CD14-positive monocyte (primary cell): Measurements from ENCODE around the gene ZNF385A. TPM values are rescaled to one million over a fixed set of nuclear protein-coding genes. Genes with fewer than 3 reads are reported as not detected.

Source experiments
- DNase-seq, 3 donors: peaks; one replicate each; pipeline ENCODE4 v3.0.0-alpha.2; 2011 to 2022
- H2AFZ ChIP-seq: 2 replicates; pipeline ENCODE4 v1.6.0; 2012; ENCODE audit warnings: mild to moderate bottlenecking, low read depth, low read length, inconsistent platforms; ENCODE audit not compliant: insufficient read depth, poor library complexity, severe bottlenecking
- H3K27ac ChIP-seq, 2 donors: 1 replicate in 1 of 2; 2 replicates in 1 of 2; pipeline ENCODE4 v1.5.1; 2012 to 2013; ENCODE audit warnings: low read length in 2 of 2, control low read depth in 1 of 2, inconsistent platforms in 1 of 2, low read depth in 1 of 2, mild to moderate bottlenecking in 1 of 2
- H3K27me3 ChIP-seq, 2 donors: one replicate each; pipeline versions ENCODE4 v1.6.0 to v1.6.1; 2011 to 2013; ENCODE audit warnings: low read length in 2 of 2; ENCODE audit not compliant: control insufficient read depth in 2 of 2, insufficient read depth in 2 of 2
- H3K36me3 ChIP-seq, 2 donors: replicated peaks in 1 of 2; 1 replicate in 1 of 2; 2 replicates in 1 of 2; pipeline versions ENCODE4 v1.5.1 to v1.6.1; 2012 to 2013; ENCODE audit warnings: low read length in 2 of 2, control low read depth in 1 of 2, inconsistent platforms in 1 of 2, mild to moderate bottlenecking in 1 of 2; ENCODE audit not compliant: insufficient read depth in 2 of 2, control insufficient read depth in 1 of 2
- H3K4me1 ChIP-seq, 2 donors: 1 replicate in 1 of 2; 2 replicates in 1 of 2; pipeline versions ENCODE4 v1.5.1 to v1.6.1; 2012 to 2013; ENCODE audit warnings: low read length in 2 of 2, control low read depth in 1 of 2, inconsistent platforms in 1 of 2, mild to moderate bottlenecking in 1 of 2, moderate library complexity in 1 of 2; ENCODE audit not compliant: insufficient read depth in 2 of 2, control insufficient read depth in 1 of 2
- H3K4me2 ChIP-seq: replicated peaks from 2 replicates; pipeline ENCODE3; 2012; ENCODE audit warnings: low read length, moderate library complexity, mild to moderate bottlenecking; ENCODE audit not compliant: poor library complexity, severe bottlenecking; ENCODE audit errors: extremely low read depth
- H3K4me3 ChIP-seq, 3 experiments: fragments of 200-600 bp in 1 of 3; sonication (generic) in 1 of 3; replicated peaks in 1 of 3; 1 replicate in 2 of 3; 2 replicates in 1 of 3; pipeline ENCODE4 v1.5.1; 2011 to 2013; ENCODE audit warnings: low read length in 3 of 3, mild to moderate bottlenecking in 3 of 3, control low read depth in 2 of 3, low read depth in 2 of 3, inconsistent platforms in 1 of 3, moderate library complexity in 1 of 3
- H3K79me2 ChIP-seq: 2 replicates; pipeline ENCODE4 v1.6.0; 2012; ENCODE audit warnings: mild to moderate bottlenecking, control low read depth, inconsistent platforms, low read length, moderate library complexity; ENCODE audit not compliant: insufficient read depth
- H3K9ac ChIP-seq: 2 replicates; pipeline ENCODE4 v1.6.0; 2017; ENCODE audit warnings: low read length, mild to moderate bottlenecking; ENCODE audit not compliant: insufficient read depth, poor library complexity, severe bottlenecking
- H3K9me3 ChIP-seq, 2 donors: replicated peaks in 1 of 2; 1 replicate in 1 of 2; 2 replicates in 1 of 2; pipeline versions ENCODE4 v1.5.1 to v1.6.1; 2012 to 2013; ENCODE audit warnings: low read length in 2 of 2, control low read depth in 1 of 2; ENCODE audit not compliant: control insufficient read depth in 1 of 2, insufficient read depth in 1 of 2
- H4K20me1 ChIP-seq: 2 replicates; pipeline ENCODE4 v1.6.0; 2012; ENCODE audit warnings: mild to moderate bottlenecking, low read length, control low read depth, moderate library complexity; ENCODE audit not compliant: insufficient read depth
- H3K27ac Mint-ChIP-seq, 7 donors: one replicate each; pipeline ENCODE4 v1.8.0; 2020; ENCODE audit warnings: mild to moderate bottlenecking in 7 of 7, mixed read lengths in 7 of 7, moderate library complexity in 6 of 7, inconsistent platforms in 2 of 7
- H3K27me3 Mint-ChIP-seq, 3 donors: one replicate each; pipeline ENCODE4 v1.8.0; 2021 to 2022; ENCODE audit warnings: low read depth in 3 of 3, mild to moderate bottlenecking in 3 of 3, mixed read lengths in 3 of 3, moderate library complexity in 3 of 3, inconsistent platforms in 1 of 3
- H3K36me3 Mint-ChIP-seq, 2 donors: one replicate each; pipeline ENCODE4 v1.8.0; 2020; ENCODE audit warnings: mixed read lengths in 2 of 2, inconsistent platforms in 1 of 2, mild to moderate bottlenecking in 1 of 2
- H3K4me1 Mint-ChIP-seq: one replicate; pipeline ENCODE4 v1.8.0; 2020; ENCODE audit warnings: mild to moderate bottlenecking, mixed read lengths
- H3K4me3 Mint-ChIP-seq, 2 donors: one replicate each; pipeline ENCODE4 v1.8.0; 2020; ENCODE audit warnings: mild to moderate bottlenecking in 2 of 2, mixed read lengths in 2 of 2, moderate library complexity in 1 of 2
- H3K9me3 Mint-ChIP-seq, 7 donors: one replicate each; pipeline ENCODE4 v1.8.0; 2020 to 2022; ENCODE audit warnings: mixed read lengths in 7 of 7, mild to moderate bottlenecking in 6 of 7, moderate library complexity in 6 of 7, inconsistent platforms in 2 of 7
- WGBS: methylation state at CpG from one replicate; pipeline ENCODE4 v1.1.5; 2013; ENCODE audit warnings: missing lambda C conversion rate; ENCODE audit not compliant: insufficient coverage; 5-methylcytosine and 5-hydroxymethylcytosine counted together
- intact Hi-C, 2 donors: fragments of 100-400 bp; cut with micrococcal nuclease; formaldehyde crosslinking; loops; one replicate each; pipeline versions ENCODE4 v1.15.0 to v1.15.1; 2023
- polyA plus RNA-seq, 3 donors: library from polyadenylated mRNA; depleted of rRNA in 1 of 3; unstranded in 2 of 3; stranded (reverse) in 1 of 3; fragments of 300-500 nt in 2 of 3; fragments of >200 nt in 1 of 3; fragmentation: Illumina TruSeq in 2 of 3; gene quantifications; 1 replicate in 2 of 3; 2 replicates in 1 of 3; pipeline ENCODE4 v1.2.3, GENCODE V29; 2012 to 2021
- TF ChIP-seq, protein P1 (sequence below): fragments of 200-600 bp; IDR thresholded peaks from one replicate; pipeline ENCODE4 v1.8.0; 2022; ENCODE audit warnings: antibody characterized with exemption, mild to moderate bottlenecking

The ZNF385A gene
- polyA plus RNA-seq, 3 donors, result 53.9 to 97.6 (median 78.3) TPM

DNA sequence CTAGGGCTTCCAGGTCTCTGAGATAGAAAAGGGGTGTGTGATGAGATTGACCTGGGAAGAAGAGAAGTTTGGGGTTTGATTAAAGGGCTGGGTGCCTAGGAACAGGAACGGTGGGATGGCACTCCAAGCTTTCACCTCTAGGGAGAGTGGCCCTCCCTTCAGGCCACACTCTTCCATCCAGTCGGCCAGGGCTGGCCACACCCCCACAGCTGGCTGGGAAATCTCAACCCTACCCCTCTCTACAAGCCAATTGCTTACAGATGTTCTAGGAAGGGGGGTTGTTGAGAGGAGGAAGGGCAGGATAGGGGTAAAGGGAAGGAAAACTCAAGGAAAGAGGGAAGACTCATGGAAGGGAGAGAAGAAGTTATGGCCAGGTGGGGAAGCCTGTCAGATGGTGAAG, 41.2 kb upstream of the ZNF385A start:
- H3K9ac ChIP-seq, result no peak overlapping the region
- no peak overlapping the region for H3K4me3 ChIP-seq
- peaks cover 0 to 6% of the 10 kb centered on the region in 2 donors for H3K36me3 Mint-ChIP-seq
- no peaks in the 10 kb centered on the region for H4K20me1 ChIP-seq
- peaks cover 67% of the 10 kb centered on the region for H3K4me1 Mint-ChIP-seq
- no peaks in the 10 kb centered on the region for H3K79me2 ChIP-seq
- no peak for DNase-seq
- no peak overlapping the region for H2AFZ ChIP-seq
- peaks cover 0 to 4% (median 0%) of the 10 kb centered on the region in 7 donors for H3K9me3 Mint-ChIP-seq
- no peak overlapping the region for H3K4me3 Mint-ChIP-seq
- no peak overlapping the region for H3K4me2 ChIP-seq
- H3K36me3 ChIP-seq, result no peaks in the 10 kb centered on the region
- H3K27ac ChIP-seq, result no peak overlapping the region
- H3K27me3 ChIP-seq, result no peaks in the 10 kb centered on the region
- no CpG with 5 or more reads among the region's 2 CpGs for WGBS
- H3K27ac Mint-ChIP-seq, result peak overlapping the region in 3 of 7 donors; percentile 24 to 63 (median 37)
- no peaks in the 10 kb centered on the region for H3K9me3 ChIP-seq
- intact Hi-C loops, result no loop called here
- TF ChIP-seq, protein P1, sequence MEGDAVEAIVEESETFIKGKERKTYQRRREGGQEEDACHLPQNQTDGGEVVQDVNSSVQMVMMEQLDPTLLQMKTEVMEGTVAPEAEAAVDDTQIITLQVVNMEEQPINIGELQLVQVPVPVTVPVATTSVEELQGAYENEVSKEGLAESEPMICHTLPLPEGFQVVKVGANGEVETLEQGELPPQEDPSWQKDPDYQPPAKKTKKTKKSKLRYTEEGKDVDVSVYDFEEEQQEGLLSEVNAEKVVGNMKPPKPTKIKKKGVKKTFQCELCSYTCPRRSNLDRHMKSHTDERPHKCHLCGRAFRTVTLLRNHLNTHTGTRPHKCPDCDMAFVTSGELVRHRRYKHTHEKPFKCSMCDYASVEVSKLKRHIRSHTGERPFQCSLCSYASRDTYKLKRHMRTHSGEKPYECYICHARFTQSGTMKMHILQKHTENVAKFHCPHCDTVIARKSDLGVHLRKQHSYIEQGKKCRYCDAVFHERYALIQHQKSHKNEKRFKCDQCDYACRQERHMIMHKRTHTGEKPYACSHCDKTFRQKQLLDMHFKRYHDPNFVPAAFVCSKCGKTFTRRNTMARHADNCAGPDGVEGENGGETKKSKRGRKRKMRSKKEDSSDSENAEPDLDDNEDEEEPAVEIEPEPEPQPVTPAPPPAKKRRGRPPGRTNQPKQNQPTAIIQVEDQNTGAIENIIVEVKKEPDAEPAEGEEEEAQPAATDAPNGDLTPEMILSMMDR, result no peak
- H3K4me1 ChIP-seq, result peaks cover 35 to 58% of the 10 kb centered on the region in 2 donors
- H3K27me3 Mint-ChIP-seq, result peaks cover 2 to 13% (median 11%) of the 10 kb centered on the region in 3 donors

DNA sequence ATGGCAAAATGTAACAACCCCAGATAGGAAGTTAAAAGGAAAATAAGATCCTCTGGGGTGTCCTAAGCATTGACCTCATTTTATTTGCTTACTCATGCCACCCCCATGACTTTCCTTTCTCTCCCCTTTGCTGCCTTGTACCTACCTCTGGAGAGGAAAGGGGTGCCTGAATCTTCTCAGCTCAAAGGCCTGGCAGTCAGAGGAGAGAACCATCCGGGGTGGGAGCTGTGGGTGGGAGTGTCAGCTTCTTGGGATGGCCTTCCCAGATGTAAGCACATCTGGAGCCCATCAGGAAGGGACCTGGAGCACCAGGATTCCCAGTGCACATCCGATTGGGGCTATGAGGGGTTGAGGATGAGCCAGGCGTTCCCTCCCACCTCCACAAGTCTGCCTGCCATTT, 39.7 kb upstream of the ZNF385A start:
- DNase-seq, result peak in 1 of 3 donors; percentile 57
- no peak overlapping the region for H2AFZ ChIP-seq
- no peak overlapping the region for H3K4me2 ChIP-seq
- H3K9ac ChIP-seq, result no peak overlapping the region
- Mint-ChIP-seq H3K27ac (peak overlapping the region in 3 of 7 donors; percentile 11 to 47 (median 15)), H3K27me3 (peaks cover 5 to 11% (median 11%) of the 10 kb centered on the region in 3 donors), H3K9me3 (no peaks in the 10 kb centered on the region), H3K4me1 (peaks cover 77% of the 10 kb centered on the region), H3K36me3 (peaks cover 0 to 6% of the 10 kb centered on the region in 2 donors), H3K4me3 (no peak overlapping the region)
- H3K27me3 ChIP-seq, result no peaks in the 10 kb centered on the region
- H3K79me2 ChIP-seq, result peaks cover 2% of the 10 kb centered on the region
- no peak overlapping the region for H3K4me3 ChIP-seq
- 29% methylated on average over 1 of the region's 3 CpGs for WGBS
- TF ChIP-seq, protein P1, result no peak
- intact Hi-C loops, result no loop called here
- H3K27ac ChIP-seq, result no peak overlapping the region
- H3K36me3 ChIP-seq, result no peaks in the 10 kb centered on the region
- H4K20me1 ChIP-seq, result no peaks in the 10 kb centered on the region
- no peaks in the 10 kb centered on the region for H3K9me3 ChIP-seq
- H3K4me1 ChIP-seq, result peaks cover 43 to 71% of the 10 kb centered on the region in 2 donors
